ENCODE data around the gene ANKRD42. TPM values are rescaled to one million over a fixed set of nuclear protein-coding genes. Genes with fewer than 3 reads are reported as not detected.

Gene ANKRD42
- total RNA-seq, 3 donors from 2014 or later (not counting 1 experiment from before 2014, with no cell fraction given), result 10.4 to 13.3 (median 11.6) TPM

GRCh38 chr11:83282084-83282716 is 88.7 kb downstream of the ANKRD42 start:
- H3K9me3 ChIP-seq (ENCODE audit: control insufficient read depth, insufficient read depth, low read length), result no peaks in the 10 kb centered on the region
- intact Hi-C loops (cut with micrococcal nuclease), result no loop called here
- H3K27me3 ChIP-seq (ENCODE audit: control insufficient read depth, insufficient read depth, low read length), result no peaks in the 10 kb centered on the region
- Mint-ChIP-seq H3K27ac (peak overlapping the region in 1 of 2 donors; percentile 5), H3K9me3 (no peaks in the 10 kb centered on the region), H3K4me1 (peaks cover 26 to 29% of the 10 kb centered on the region in 2 donors), H3K4me3 (no peak overlapping the region), H3K36me3 (peaks cover 6% of the 10 kb centered on the region), H3K27me3 (ENCODE audit: low read depth in 2 of 2) (no peaks in the 10 kb centered on the region)
- H3K4me1 ChIP-seq (ENCODE audit: control insufficient read depth, insufficient read depth, low read length), result peaks cover 4% of the 10 kb centered on the region
- 81% methylated on average over 4 of the region's 4 CpGs for WGBS (ENCODE audit: insufficient coverage)
- ATAC-seq, result no peak
- peaks cover 17% of the 10 kb centered on the region for H3K36me3 ChIP-seq (ENCODE audit: control insufficient read depth, insufficient read depth, low read length)
- H3K4me3 ChIP-seq (ENCODE audit: low read length), result no peak overlapping the region
- DNase-seq, result no peak
- TF ChIP-seq CTCF (IDR thresholded peaks at IDR 0.05), result no peak
- H3K27ac ChIP-seq (ENCODE audit: low read length), result no peak overlapping the region

GRCh38 chr11:83284501-83285150 is 91.1 kb downstream of the ANKRD42 start:
- ATAC-seq (no peak), DNase-seq (peak in 1 of 2 donors; percentile 17)
- H3K27ac ChIP-seq (ENCODE audit: low read length), result peak overlapping the region; percentile 97

GRCh38 chr11:83285151-83285770 is 91.7 kb downstream of the ANKRD42 start:
- H3K4me1 Mint-ChIP-seq, result peaks cover 26 to 27% of the 10 kb centered on the region in 2 donors
- DNase-seq (no peak), ATAC-seq (peak; percentile 11 to 21 (median 19))
- H3K4me3 Mint-ChIP-seq, result peak overlapping the region; percentile 96
- Histone ChIP-seq H3K4me3 (ENCODE audit: low read length) (peak overlapping the region; percentile 81), H3K9me3 (ENCODE audit: control insufficient read depth, insufficient read depth, low read length) (no peaks in the 10 kb centered on the region), H3K27ac (ENCODE audit: low read length) (peak overlapping the region; percentile 97), H3K27me3 (ENCODE audit: control insufficient read depth, insufficient read depth, low read length) (no peaks in the 10 kb centered on the region), H3K36me3 (ENCODE audit: control insufficient read depth, insufficient read depth, low read length) (peaks cover 4% of the 10 kb centered on the region), H3K4me1 (ENCODE audit: control insufficient read depth, insufficient read depth, low read length) (peaks cover 4% of the 10 kb centered on the region)
- H3K27ac Mint-ChIP-seq, result peak overlapping the region; percentile 99 to 100
- H3K9me3 Mint-ChIP-seq, result no peaks in the 10 kb centered on the region
- no peaks in the 10 kb centered on the region for H3K36me3 Mint-ChIP-seq
- H3K27me3 Mint-ChIP-seq (ENCODE audit: low read depth in 2 of 2), result peaks cover 0 to 8% of the 10 kb centered on the region in 2 donors
- intact Hi-C loops (cut with micrococcal nuclease), result loop anchor here (1.0 to 2.0 kb wide), 3 partner anchors 90 to 213 kb away; no protein-coding TSS in a partner anchor
- 2% methylated on average over 22 of the region's 22 CpGs for WGBS (ENCODE audit: insufficient coverage)
- TF ChIP-seq CTCF (IDR thresholded peaks at IDR 0.05), result no peak

More at GRCh38 chr11:83284501-83285150, 91.1 kb downstream of the ANKRD42 start:
- 39% methylated on average over 3 of the region's 3 CpGs for WGBS (ENCODE audit: insufficient coverage)
- no peak for TF ChIP-seq CTCF (IDR thresholded peaks at IDR 0.05)
- peaks cover 4% of the 10 kb centered on the region for H3K4me1 ChIP-seq (ENCODE audit: control insufficient read depth, insufficient read depth, low read length)
- no peak overlapping the region for H3K4me3 ChIP-seq (ENCODE audit: low read length)
- H3K9me3 Mint-ChIP-seq, result no peaks in the 10 kb centered on the region
- H3K9me3 ChIP-seq (ENCODE audit: control insufficient read depth, insufficient read depth, low read length), result no peaks in the 10 kb centered on the region
- peaks cover 0 to 8% of the 10 kb centered on the region in 2 donors for H3K27me3 Mint-ChIP-seq (ENCODE audit: low read depth in 2 of 2)
- H3K4me3 Mint-ChIP-seq, result peak overlapping the region; percentile 96
- H3K27me3 ChIP-seq (ENCODE audit: control insufficient read depth, insufficient read depth, low read length), result no peaks in the 10 kb centered on the region
- peaks cover 2% of the 10 kb centered on the region for H3K36me3 Mint-ChIP-seq
- intact Hi-C loops (cut with micrococcal nuclease), result loop anchor here (1.0 to 2.0 kb wide), 3 partner anchors 90 to 212 kb away; no protein-coding TSS in a partner anchor
- peaks cover 26 to 29% of the 10 kb centered on the region in 2 donors for H3K4me1 Mint-ChIP-seq
- H3K27ac Mint-ChIP-seq, result peak overlapping the region; percentile 99 to 100
- H3K36me3 ChIP-seq (ENCODE audit: control insufficient read depth, insufficient read depth, low read length), result peaks cover 6% of the 10 kb centered on the region

Measured in natural killer cell (primary cell).